HG02973 (cell line): Measurements from ENCODE around the gene PSD4.
A peak's percentile ranks its signal among the peaks of the same experiment; 100 is the strongest.

Experiments used
- ATAC-seq: cut with Tn5 transposase; IDR thresholded peaks from one replicate; pipeline ENCODE4 v1.9.1; 2021; ENCODE audit warnings: moderate library complexity; ENCODE audit not compliant: unreplicated experiment

PSD4 gene

DNA sequence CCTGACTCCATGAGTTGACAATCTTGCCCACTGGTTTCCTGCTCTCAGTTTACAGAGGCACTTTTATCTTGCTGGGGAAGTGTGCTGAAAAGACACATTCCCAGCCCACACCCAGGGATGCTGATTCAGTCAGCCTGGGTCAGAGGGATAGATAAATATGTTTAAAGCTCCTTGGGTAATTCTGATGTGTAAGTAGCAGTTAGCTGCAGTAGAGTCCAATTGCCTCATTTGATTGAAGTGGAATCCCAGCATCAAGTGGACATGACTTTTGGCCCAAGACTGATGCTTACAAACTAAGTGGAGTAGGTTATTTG is 29.4 kb downstream of the PSD4 start:
- no peak for ATAC-seq

DNA sequence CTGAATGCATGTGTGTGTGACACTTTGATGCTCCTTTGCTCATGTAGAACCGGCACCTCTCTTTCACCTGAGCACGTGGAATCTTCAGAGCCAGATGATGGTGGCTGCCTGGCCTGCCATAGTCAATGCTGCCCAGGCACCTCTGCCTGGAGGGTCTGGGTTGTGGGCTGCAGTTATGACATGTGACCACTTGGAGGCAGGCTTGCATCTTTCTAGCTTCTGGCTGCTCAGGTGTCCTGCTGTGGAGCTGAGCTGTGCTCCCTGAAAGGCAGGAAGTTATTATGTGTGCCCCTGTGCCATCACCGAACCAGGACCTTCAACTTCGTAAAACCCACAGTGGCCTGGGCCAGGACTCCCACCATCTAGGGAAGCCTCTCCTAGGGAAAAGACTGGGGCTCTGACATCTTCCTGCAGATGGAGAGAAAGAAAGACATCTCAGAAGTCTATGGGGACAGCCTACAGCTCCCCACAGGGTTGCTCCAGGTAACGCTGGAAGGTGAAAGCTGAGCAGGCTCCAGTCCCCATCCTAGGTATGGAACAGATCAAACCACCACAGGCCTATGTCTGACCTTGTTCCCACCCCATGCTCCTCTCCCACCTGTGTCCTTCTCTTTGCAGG is 30.2 kb downstream of the PSD4 start:
- ATAC-seq: peak; percentile 73

DNA sequence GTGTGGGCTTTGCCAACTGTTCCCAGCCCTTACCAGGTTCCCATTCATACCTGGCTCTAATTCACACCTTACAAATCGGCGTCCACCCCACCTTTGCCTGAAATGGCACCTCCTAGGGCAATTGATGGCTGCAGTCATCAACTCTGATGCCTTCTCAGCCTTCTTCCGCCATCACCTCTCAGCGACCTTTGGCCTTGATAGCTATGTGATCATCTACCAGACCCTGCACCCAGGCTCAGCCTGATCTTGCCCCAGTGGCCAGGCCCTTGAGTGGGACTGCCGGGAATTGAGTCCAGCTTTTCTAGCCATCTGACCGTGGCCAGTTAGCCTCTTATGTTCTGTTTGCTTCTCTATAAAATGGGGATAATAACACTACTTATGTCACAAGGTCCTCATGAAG is 32.5 kb downstream of the PSD4 start:
- ATAC-seq: no peak

DNA sequence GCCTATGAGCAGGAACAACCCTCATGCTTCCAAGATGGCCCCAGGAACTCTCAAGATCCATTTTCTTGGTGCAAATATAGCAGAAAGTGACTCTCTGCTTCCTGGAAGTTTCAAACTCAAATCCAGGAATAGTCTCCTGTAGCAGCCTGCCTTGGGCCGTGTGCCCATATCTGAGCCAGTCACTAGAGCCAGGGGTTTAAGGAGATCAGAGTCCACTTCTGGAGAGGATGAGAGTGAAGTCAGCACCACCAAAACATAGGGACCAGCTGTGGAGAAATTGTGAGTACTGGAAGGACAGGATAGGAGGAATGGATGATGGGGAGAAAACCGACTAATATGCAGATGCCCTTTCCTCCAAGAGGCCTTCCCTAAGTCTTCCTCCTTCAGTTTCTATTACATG is 33.2 kb downstream of the PSD4 start:
- ATAC-seq: no peak

DNA sequence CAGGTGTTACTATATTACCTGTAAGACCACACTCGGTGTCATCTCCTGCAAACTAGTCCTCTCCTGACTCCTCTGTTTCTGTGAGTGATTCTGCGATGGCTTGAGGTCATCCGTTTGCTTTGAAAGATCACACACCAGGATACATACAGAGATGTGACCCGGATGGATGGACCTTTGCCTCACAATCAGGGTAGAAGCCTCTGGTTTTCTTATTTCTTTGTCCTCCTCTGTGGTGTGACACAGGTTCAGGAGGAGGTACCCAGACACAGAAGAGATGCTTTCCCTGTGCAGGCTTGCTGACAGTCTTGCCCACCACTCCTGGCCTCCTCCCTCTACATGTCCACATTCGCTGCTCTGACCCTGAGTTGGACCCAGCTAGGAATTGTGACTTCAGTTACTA is 34.6 kb downstream of the PSD4 start:
- no peak for ATAC-seq

DNA sequence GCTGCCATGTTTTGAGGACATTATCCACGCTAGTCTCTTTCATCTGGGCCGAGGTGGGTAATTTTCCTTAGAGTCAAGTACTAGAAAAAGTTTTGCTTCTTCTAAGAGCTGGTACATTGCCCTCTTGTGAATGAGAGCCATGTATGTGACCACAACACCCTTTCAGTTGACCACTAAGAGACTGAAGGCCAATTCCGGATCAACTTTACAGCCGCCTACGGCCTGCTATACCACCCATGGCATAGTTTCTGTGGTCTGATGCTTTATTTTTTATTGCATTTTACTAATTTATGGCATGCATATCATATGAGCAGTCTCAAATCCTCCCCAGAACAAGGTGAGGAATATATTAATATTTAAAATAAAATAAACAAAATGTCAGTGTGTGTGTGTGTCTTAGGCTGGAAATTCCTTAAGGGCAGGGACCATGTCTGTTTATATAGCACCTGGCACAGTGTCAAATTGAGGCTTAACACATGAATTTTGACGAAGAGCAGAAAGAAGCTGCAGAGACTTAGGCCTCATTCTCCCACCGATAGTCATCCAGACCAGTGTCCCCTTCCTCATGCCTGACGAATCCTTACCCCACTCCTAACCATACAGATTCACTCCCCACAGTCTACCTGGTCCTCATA is 35.4 kb downstream of the PSD4 start:
- no peak for ATAC-seq

DNA sequence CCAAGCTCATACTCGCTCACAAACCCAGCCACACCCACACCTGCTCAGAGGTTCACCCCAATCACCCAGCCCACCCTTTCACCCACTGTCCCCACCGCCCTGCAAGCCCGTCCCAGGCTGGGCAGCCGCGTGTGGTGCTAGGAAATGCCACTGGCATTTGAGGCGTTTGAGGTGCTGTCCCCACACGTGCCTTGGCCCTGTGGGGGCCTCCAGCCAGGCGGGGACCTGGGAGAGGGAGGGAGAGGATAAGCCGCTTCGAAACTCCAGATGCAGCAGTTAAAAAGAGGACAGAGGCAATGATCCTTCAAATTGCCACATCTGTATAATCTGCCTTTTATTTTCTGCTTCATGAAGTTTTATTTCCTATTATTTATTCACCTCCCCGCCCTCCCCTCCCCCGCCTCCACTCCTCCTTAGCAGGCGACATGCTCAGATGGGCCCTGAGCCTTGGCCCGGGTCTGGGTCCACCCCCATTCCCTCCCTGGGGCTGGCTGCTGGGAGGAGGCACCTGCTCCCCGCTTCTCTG is 35.9 kb downstream of the PSD4 start:
- no peak for ATAC-seq

DNA sequence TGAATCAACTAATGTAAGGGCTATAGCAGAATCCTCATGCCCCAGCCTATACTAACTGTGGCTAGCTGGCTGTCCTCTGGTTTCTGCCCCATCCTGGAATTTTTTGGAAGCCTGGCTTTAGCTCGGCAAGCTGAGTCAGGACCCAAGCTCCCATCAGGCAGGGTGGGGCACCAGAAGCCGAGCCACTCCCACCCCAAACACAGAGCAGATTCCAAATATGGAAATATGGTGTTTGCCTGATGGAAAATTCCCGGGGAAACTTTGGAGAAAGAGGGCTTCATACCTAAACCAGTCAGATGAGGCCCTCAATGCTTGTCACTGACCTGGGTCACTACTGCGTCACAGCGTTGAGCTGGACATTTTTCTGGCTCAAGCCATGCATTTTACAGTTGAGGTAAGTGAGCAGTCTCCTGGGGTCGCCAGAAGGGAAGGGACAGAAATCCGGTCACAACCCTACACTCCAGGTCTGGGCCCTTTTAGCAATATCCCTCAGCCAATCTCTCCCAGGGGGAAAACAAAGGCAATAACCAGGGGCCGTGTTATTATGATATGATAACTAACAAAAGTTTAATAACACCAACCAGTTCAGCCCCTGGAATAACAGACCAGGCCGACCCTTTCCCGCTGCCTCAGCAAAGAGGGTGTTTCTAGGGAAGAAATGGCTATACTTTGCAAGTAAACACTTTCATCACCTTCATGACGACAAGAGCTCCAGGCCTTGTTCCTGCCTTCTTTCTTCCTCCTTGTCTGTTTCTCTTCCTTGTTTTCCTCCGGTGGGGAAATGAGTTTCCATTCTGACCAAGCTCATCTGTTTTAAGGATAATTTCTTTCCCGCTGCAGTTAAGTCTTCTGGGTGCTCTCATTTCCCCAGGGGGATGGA is 37.7 kb downstream of the PSD4 start:
- ATAC-seq: no peak

DNA sequence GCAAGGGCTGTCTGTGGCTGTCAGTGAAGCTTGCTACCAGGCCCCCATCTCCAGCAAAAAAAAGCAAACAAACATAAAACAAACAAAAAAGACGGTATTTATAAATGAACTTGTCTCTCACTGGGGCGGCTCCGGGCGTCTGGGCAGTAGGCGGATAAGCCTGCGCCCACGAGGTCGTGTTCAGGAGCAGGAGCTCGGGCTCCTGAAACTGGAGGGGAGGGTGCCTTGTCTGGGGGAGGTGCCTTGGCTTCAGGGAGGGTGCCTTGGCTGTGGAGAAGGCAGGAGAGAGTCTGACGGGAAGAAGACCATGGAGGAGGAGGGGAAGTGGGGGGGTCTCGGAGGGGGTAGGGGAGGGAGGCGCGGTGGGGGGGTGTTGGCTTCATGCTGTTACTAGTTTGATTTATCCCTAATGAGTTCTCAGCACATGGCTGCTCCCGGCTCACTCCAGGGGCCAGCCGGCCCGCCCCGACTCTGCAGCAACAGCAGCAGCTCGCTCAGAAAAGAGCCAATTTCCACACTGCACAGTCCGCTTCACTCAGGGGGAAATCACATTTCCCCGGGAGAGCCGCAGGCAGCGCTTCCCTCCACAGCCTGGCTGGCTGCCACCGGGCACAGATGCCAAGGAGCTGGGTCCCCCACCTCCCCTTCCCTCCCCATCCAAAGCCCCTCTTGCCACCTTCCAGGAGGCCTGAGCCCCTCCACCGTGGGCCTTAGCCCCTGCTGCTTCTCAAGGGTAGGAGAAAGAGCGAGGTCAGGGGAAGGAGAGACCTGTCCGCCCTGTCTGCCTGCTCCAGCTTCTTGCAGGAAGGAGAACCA is 38.7 kb downstream of the PSD4 start:
- ATAC-seq: no peak

DNA sequence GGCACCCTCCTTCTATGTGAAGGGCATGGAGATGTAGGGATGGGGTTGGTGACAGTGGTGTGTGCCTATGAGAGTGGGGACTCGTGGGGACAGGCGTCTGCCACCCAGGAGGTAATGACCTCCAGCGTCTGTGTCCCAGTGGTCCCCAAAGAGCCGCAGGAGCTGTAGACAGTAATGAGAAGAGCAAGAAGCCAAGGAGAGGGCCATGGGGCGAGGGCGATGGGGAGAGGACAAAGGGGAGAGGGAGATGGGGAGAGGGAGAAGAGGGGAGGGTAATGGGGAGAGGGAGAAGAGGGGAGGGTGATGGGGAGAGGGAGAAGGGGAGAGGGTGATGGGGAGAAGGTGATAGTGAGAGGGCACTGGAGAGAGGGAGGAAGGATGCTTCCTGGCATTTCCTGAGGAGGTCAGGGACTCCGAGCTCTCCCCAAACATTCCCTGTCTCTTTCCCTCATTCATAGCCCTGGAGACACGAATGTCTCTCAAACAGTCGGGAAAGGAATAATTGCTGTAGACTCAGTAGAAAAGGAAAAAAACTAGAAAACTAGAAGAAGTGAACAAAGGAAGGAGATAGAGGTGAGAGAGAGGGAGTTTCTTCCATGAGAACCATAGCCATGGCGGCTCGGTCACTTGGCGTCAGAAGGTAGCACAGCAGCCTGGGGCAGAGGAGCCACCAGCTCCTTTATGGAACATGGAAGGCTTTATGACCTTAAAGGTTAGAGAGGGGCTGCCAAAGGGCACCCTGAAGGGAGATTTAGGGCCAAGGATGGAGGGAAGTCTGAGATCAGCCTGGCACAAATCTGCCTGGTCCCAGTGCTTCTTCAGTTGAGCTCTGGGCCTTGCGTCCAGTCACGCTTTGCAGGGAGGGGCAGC is 39.5 kb downstream of the PSD4 start:
- ATAC-seq: no peak

DNA sequence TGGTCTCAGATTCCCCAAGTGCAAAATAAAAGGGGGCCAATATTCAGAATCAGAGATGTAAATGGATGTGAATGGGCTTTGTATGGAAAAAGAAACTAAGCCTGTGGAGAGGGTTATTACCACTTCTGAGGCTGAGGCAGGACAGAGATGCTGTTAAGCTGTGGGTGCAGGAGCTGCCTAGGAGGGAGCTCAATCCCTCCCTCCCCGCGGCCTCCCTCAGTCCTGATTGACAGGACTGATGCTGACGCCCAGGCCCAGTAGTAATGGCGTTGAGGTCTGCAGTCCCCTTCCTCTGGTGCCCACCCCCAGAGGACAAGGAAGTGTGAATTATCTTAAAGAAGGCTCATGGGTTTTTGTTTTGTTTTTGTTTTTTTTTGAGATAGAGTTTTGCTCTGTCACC is 40.4 kb downstream of the PSD4 start:
- ATAC-seq: no peak

DNA sequence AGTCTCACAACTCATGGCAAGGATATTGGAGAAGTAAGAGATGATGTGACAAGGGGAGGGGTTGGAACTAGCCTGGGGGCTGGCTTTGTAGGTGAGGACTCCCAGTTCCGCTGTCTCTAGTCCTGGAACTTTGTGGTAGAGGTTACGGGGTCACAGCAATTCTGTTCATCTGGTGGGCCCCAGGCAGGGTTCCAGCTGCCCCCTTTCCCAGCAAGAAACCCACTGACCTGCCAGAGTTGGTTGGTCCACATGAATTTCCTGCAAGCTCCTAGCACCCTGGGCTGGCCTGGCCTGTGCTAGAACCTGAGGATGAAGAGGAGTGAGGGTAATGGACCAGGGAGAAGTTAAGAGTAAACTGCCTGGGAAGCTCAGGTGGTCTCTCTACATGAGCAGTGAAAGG is 41.3 kb downstream of the PSD4 start:
- ATAC-seq: no peak

DNA sequence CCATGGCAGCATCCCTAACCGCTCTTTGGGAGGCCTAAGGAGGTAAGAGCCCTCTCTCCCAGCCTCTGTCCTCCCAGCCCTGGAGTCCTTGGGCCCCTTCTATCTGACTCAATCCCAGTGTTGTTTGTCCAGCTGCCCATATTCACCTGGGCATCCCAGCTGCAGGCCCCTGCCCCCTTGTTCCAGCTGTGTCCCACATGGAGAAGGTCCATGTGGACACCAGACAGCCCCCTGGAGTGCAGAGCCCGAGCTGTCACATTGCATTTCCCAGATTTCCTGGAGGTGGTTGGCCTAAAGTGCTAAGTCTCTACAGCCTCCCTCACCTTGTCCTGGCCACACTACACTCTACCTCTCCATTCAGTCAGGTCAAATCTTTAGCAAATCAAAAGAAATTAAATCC is 42.5 kb downstream of the PSD4 start:
- no peak for ATAC-seq

DNA sequence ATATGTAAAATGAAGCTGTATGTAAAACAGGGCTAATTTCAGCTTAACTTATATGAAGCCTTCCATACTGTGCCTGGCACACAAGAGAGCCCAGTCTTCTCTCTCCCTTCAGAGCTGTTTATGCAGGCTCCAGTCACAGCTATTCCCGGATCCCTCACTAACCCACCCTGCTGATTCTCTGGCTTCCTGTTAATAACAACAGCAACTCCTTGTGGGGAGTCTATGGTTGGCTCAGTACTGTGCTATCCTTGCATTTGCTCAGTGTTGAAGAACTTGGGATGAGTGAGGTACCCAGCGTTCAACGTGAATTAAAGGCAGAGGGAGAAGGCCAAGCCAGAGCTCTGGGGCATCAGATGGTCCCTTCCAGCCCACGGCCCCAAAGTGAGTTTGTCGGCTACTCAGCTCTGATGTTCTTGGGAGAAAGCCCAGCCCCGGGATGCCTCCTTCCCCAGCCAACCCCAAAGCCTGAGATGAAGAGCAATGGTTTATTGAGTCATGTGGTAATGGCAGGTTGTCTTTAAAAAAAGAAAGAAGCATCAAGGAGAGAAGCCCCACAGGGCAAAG is 43.2 kb downstream of the PSD4 start:
- ATAC-seq: no peak

DNA sequence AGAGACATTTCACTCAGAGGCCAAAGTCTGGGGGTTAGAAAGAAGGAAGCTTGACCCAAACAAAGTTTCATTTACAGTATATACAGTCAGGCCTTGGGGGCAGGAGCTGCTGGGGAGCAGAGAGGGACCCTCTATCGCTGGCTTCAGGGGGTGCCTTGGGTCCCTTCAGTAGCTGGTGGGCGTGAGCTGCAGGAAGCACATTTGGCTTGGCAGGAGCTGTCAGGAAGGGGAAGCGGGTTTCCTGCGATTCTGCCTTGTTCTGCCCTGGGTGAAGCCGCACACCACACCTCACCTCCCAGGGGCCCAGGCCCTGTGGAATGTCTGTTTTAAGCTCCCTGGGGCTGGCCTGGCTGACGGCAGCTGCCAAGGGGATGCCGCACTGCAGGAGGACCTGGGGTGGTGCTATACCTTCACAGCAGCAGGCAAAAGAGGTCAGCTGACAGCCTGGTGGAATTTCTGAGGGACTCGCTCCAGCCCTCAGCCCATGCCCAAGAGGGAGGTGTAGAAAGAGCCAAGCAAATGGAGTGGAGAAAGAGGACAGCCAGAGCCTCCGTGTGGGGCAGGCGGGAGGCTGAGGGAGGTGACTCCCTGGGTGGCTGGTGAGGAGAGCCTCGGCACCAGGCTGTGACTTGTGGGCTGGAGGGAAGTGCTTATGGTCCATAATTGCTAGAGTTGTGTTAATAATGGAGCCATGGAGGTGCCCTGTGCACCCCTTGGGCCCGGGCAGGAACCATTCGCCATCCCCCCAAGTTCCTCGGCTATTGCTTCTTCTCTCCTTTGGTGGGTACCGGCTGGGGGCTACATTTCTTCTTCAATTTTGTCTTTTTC is 43.9 kb downstream of the PSD4 start:
- ATAC-seq: no peak

DNA sequence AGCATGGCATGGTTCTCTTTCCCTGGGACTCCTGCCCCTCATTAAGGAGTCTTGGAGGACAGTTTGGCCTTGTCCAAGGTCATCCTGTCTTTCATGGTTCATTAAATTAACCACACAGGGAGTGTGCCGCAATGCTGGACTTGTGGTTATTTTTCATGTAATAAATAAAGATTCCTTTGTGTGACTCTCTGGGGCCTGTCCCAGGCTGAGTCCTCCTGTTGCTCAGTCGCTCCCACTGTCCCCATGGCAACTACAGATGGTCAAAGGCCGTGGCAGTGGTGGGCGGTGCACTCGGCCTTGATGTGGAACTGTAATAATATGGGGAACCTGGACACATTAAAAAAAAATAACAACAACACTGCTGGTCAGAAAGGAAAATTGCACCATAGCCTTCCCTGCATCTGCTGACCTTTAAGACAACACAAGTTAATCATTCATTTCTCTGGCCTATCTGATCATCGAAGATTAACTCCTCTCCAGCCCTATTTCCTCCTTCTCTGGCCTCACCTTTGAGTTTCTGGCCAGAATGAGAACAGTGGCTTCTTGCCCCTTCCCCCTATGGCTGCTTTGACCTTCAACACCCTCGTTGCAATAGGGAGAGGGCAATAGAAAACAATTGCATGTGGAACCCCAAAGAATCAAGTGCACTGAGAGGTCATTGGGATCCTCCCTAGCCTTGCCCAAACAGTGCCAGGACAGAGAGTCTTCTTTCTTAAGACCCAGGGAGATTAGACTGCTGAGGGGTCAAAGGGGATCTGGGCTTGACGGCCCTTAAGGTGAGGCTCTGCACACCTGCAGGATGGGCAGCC is 44.7 kb downstream of the PSD4 start:
- ATAC-seq: no peak

DNA sequence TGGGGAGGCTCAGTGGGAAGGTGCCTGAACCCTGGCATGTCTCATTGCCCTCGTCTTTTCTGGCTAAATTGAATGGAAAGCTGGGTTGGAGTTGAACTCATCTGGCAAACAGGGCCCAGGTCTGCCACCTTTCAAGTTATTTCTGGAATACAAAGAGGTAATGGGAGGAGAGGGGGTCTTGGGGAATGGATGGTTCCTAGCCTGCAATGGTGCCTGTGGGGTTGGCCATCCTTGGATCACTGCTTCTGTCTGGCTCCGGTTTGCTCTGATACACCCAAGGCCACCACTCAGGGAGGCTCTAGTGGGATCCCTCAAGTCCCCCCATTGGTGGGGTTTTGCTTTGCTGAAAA is 45.3 kb downstream of the PSD4 start:
- no peak for ATAC-seq

DNA sequence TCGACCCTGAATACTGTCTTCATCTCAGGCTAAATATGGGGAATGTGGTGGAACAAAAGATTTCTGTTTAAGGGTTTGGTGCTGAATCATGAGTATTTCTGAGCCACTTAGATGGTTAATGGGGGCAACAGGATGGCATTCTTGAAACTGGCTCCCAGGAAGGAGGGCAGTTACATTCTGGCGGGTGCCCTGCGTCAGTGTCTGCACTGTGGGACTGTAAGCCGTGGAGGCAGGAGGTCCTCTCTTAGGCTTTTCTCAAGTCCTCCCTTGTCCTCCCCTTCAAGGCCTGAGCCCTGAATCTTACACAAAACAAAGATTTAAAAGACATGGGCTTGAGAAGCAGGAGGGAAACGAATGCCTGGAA is 45.7 kb downstream of the PSD4 start:
- no peak for ATAC-seq
